HepG2 (cell line): ENCODE data around the gene C6orf132. TPM values are rescaled to one million over a fixed set of nuclear protein-coding genes. Genes with fewer than 3 reads are reported as not detected.
A peak's percentile ranks its signal among the peaks of the same experiment; 100 is the strongest.

ENCODE experiments used
- AHR ChIP-seq: IDR thresholded peaks from 2 replicates; pipeline ENCODE4 v1.6.1; 2018; ENCODE audit warnings: missing genetic modification reagents, missing compliant biosample characterization
- ATF7-NPFF ChIP-seq: sonication (generic); formaldehyde crosslinking; IDR thresholded peaks from 2 replicates; pipeline ENCODE4 v1.8.1; 2023; ENCODE audit warnings: mild to moderate bottlenecking, low read depth, missing genetic modification reagents, moderate library complexity
- MEF2D ChIP-seq: sonication (generic); formaldehyde crosslinking; IDR thresholded peaks from 2 replicates; pipeline ENCODE4 v1.5.1; 2020; ENCODE audit warnings: mild to moderate bottlenecking, missing genetic modification reagents
- NFIB ChIP-seq: sonication (generic); formaldehyde crosslinking; IDR thresholded peaks from 2 replicates; pipeline ENCODE4 v1.9.0; 2021; ENCODE audit warnings: missing genetic modification reagents, mild to moderate bottlenecking, borderline replicate concordance
- SALL1 ChIP-seq: sonication (generic); formaldehyde crosslinking; IDR thresholded peaks from 2 replicates; pipeline ENCODE4 v1.8.0; 2022; ENCODE audit warnings: mild to moderate bottlenecking, missing genetic modification reagents
- SMAD1 ChIP-seq: sonication (generic); formaldehyde crosslinking; IDR thresholded peaks from 2 replicates; pipeline ENCODE4 v1.4.0; 2020; ENCODE audit warnings: missing genetic modification reagents, low read depth, mild to moderate bottlenecking, borderline replicate concordance
- TAF15 ChIP-seq: fragments of 200-400 bp; formaldehyde crosslinking; IDR thresholded peaks from one replicate; pipeline ENCODE4 v1.6.1; 2018; ENCODE audit warnings: mild to moderate bottlenecking, low read depth, low read length; ENCODE audit not compliant: poor library complexity, severe bottlenecking
- TOE1 ChIP-seq: sonication (generic); formaldehyde crosslinking; IDR thresholded peaks from 2 replicates; pipeline ENCODE4 v1.4.0; 2020; ENCODE audit warnings: mild to moderate bottlenecking, missing genetic modification reagents
- ZNF660 ChIP-seq: sonication (generic); formaldehyde crosslinking; IDR thresholded peaks from 2 replicates; pipeline ENCODE4 v1.5.1; 2020; ENCODE audit warnings: mild to moderate bottlenecking, low read depth, missing genetic modification reagents, borderline replicate concordance
- polyA plus RNA-seq, 8 experiments: library from polyadenylated mRNA; depleted of rRNA in 3 of 8; stranded (reverse) in 7 of 8; unstranded in 1 of 8; fragments of >200 nt; fragmentation: Illumina TruSeq in 4 of 8; extraction: Trizol in 4 of 8; gene quantifications; 2 replicates each; pipeline versions ENCODE4 v1.2.1 to v1.2.3, GENCODE V29; 2011 to 2016; ENCODE audit warnings: low read depth in 4 of 8, missing spikeins in 1 of 8, mixed read lengths in 1 of 8; ENCODE audit not compliant: insufficient read depth in 1 of 8
- total RNA-seq, 5 experiments: library from RNA; depleted of rRNA; stranded (reverse); fragments of >200 nt; fragmentation: Illumina TruSeq; extraction: Trizol; gene quantifications; 2 replicates each; pipeline ENCODE4 v1.2.3, GENCODE V29; 2016; ENCODE audit warnings: low read depth in 1 of 5
- TF ChIP-seq, protein P1 (sequence below): sonication (generic); formaldehyde crosslinking; IDR thresholded peaks from 2 replicates; pipeline ENCODE4 v1.4.0; 2020; ENCODE audit warnings: missing genetic modification reagents
- TF ChIP-seq, protein P2 (sequence below): sonication (generic); formaldehyde crosslinking; IDR thresholded peaks from 2 replicates; pipeline ENCODE4 v1.4.0; 2020; ENCODE audit warnings: mild to moderate bottlenecking, missing genetic modification reagents, borderline replicate concordance
- TF ChIP-seq, protein P3 (sequence below): sonication (generic); formaldehyde crosslinking; IDR thresholded peaks from 2 replicates; pipeline ENCODE4 v1.4.0; 2020; ENCODE audit warnings: mild to moderate bottlenecking, missing genetic modification reagents
- TF ChIP-seq, protein P4 (sequence below): sonication (generic); formaldehyde crosslinking; conservative IDR thresholded peaks from 2 replicates; pipeline ENCODE4 v1.4.0; 2020; ENCODE audit warnings: missing genetic modification reagents
- TF ChIP-seq, protein P5 (sequence below): IDR thresholded peaks from 2 replicates; pipeline ENCODE4 v1.6.1; 2016; ENCODE audit warnings: low read depth, borderline replicate concordance

Gene C6orf132
- total and polyA plus RNA-seq, 2 of the 13 experiments (the other 11 are each of a cell fraction or from before 2014, with no cell fraction given): 0.78 to 3.0 TPM

DNA sequence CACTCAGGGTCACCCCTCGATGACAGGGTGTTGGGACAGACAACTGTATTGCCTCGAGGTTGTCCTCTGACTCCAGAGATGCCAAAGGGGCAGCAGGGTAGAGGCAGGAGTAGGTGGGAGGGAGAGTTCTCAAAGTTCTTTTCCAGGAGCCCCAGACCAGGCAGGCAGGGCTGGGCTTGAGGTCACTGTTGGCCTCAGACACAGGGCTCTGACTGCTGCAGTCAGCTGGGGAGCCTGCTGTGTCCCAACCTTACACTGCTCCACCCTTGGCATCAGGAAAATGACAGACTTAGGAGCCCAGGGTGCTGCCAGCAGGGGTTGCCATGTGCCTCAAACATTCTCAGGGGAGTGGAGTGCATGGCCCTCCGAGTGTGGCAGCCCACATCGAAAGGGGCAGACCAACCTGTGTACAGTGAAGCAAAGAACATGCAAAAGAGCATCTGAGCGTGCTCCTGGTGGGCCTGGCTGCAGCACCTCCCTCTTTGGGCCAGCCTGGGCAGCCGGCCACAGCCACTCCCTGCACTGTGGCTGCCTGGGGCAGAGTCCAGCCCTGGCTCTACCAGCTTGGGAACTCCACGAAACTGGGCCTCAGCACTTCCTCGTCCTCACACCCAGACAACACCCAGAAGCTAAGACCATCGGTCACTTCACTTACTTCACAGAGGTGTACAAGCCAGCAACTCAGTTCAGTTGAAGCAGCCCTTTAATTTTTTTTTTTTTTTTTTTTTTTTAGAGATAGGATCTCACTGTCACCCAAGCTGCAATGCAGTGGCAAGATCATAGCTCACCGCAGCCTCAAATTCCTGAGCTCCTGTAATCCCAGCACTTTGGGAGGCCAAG, 24.0 kb downstream of the C6orf132 start (continued):
- TF ChIP-seq MEF2D (CRISPR knock-in tag): no peak
- TF ChIP-seq, protein P1, sequence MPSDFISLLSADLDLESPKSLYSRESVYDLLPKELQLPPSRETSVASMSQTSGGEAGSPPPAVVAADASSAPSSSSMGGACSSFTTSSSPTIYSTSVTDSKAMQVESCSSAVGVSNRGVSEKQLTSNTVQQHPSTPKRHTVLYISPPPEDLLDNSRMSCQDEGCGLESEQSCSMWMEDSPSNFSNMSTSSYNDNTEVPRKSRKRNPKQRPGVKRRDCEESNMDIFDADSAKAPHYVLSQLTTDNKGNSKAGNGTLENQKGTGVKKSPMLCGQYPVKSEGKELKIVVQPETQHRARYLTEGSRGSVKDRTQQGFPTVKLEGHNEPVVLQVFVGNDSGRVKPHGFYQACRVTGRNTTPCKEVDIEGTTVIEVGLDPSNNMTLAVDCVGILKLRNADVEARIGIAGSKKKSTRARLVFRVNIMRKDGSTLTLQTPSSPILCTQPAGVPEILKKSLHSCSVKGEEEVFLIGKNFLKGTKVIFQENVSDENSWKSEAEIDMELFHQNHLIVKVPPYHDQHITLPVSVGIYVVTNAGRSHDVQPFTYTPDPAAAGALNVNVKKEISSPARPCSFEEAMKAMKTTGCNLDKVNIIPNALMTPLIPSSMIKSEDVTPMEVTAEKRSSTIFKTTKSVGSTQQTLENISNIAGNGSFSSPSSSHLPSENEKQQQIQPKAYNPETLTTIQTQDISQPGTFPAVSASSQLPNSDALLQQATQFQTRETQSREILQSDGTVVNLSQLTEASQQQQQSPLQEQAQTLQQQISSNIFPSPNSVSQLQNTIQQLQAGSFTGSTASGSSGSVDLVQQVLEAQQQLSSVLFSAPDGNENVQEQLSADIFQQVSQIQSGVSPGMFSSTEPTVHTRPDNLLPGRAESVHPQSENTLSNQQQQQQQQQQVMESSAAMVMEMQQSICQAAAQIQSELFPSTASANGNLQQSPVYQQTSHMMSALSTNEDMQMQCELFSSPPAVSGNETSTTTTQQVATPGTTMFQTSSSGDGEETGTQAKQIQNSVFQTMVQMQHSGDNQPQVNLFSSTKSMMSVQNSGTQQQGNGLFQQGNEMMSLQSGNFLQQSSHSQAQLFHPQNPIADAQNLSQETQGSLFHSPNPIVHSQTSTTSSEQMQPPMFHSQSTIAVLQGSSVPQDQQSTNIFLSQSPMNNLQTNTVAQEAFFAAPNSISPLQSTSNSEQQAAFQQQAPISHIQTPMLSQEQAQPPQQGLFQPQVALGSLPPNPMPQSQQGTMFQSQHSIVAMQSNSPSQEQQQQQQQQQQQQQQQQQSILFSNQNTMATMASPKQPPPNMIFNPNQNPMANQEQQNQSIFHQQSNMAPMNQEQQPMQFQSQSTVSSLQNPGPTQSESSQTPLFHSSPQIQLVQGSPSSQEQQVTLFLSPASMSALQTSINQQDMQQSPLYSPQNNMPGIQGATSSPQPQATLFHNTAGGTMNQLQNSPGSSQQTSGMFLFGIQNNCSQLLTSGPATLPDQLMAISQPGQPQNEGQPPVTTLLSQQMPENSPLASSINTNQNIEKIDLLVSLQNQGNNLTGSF (CRISPR knock-in tag): no peak
- TF ChIP-seq TAF15: no peak
- TF ChIP-seq, protein P2, sequence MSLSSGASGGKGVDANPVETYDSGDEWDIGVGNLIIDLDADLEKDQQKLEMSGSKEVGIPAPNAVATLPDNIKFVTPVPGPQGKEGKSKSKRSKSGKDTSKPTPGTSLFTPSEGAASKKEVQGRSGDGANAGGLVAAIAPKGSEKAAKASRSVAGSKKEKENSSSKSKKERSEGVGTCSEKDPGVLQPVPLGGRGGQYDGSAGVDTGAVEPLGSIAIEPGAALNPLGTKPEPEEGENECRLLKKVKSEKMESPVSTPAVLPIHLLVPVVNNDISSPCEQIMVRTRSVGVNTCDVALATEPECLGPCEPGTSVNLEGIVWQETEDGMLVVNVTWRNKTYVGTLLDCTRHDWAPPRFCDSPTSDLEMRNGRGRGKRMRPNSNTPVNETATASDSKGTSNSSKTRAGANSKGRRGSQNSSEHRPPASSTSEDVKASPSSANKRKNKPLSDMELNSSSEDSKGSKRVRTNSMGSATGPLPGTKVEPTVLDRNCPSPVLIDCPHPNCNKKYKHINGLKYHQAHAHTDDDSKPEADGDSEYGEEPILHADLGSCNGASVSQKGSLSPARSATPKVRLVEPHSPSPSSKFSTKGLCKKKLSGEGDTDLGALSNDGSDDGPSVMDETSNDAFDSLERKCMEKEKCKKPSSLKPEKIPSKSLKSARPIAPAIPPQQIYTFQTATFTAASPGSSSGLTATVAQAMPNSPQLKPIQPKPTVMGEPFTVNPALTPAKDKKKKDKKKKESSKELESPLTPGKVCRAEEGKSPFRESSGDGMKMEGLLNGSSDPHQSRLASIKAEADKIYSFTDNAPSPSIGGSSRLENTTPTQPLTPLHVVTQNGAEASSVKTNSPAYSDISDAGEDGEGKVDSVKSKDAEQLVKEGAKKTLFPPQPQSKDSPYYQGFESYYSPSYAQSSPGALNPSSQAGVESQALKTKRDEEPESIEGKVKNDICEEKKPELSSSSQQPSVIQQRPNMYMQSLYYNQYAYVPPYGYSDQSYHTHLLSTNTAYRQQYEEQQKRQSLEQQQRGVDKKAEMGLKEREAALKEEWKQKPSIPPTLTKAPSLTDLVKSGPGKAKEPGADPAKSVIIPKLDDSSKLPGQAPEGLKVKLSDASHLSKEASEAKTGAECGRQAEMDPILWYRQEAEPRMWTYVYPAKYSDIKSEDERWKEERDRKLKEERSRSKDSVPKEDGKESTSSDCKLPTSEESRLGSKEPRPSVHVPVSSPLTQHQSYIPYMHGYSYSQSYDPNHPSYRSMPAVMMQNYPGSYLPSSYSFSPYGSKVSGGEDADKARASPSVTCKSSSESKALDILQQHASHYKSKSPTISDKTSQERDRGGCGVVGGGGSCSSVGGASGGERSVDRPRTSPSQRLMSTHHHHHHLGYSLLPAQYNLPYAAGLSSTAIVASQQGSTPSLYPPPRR: no peak
- no peak for TF ChIP-seq ZNF660 (CRISPR knock-in tag)
- 0 out of 2 replicates have a peak, but pooled peaks have one; percentile 37 for TF ChIP-seq AHR (CRISPR knock-in tag)
- TF ChIP-seq ATF7-NPFF: no peak
- TF ChIP-seq NFIB (CRISPR knock-in tag): no peak
- TF ChIP-seq, protein P3, sequence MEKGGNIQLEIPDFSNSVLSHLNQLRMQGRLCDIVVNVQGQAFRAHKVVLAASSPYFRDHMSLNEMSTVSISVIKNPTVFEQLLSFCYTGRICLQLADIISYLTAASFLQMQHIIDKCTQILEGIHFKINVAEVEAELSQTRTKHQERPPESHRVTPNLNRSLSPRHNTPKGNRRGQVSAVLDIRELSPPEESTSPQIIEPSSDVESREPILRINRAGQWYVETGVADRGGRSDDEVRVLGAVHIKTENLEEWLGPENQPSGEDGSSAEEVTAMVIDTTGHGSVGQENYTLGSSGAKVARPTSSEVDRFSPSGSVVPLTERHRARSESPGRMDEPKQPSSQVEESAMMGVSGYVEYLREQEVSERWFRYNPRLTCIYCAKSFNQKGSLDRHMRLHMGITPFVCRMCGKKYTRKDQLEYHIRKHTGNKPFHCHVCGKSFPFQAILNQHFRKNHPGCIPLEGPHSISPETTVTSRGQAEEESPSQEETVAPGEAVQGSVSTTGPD: no peak
- TF ChIP-seq, protein P4, sequence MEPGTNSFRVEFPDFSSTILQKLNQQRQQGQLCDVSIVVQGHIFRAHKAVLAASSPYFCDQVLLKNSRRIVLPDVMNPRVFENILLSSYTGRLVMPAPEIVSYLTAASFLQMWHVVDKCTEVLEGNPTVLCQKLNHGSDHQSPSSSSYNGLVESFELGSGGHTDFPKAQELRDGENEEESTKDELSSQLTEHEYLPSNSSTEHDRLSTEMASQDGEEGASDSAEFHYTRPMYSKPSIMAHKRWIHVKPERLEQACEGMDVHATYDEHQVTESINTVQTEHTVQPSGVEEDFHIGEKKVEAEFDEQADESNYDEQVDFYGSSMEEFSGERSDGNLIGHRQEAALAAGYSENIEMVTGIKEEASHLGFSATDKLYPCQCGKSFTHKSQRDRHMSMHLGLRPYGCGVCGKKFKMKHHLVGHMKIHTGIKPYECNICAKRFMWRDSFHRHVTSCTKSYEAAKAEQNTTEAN (CRISPR knock-in tag): no peak
- TF ChIP-seq SALL1 (CRISPR knock-in tag): peak; percentile 58
- TF ChIP-seq TOE1 (CRISPR knock-in tag): no peak
- TF ChIP-seq, protein P5, sequence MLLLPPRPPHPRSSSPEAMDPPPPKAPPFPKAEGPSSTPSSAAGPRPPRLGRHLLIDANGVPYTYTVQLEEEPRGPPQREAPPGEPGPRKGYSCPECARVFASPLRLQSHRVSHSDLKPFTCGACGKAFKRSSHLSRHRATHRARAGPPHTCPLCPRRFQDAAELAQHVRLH: peak; percentile 49; the same call in 1 of the 2 replicates
- no peak for TF ChIP-seq SMAD1 (CRISPR knock-in tag)
